CD4-positive, alpha-beta T cell treated with Interleukin-15 for 4 hours (primary cell): ENCODE data around the gene PHEX.

Source experiments
- DNase-seq: peaks from one replicate; pipeline ENCODE4 v3.0.0-alpha.2; 2020; ENCODE audit warnings: low spot score

Gene PHEX

GRCh38 chrX:22032084-22032483 lies at the start of gene PHEX:
Gene PHEX (plus strand): TSS chrX:22032325. CDS start chrX:22033006, 681 bp downstream.
- no peak for DNase-seq

GRCh38 chrX:21985332-21985777 lies 46.8 kb upstream of the PHEX start:
- DNase-seq, result peak; percentile 70

GRCh38 chrX:21986596-21986995 lies 45.5 kb upstream of the PHEX start:
- no peak for DNase-seq

- DNase-seq, result no peak
Observed at GRCh38 chrX:21989384-21989783, 42.7 kb upstream of the PHEX start.

GRCh38 chrX:21990832-21991231 lies 41.3 kb upstream of the PHEX start:
- DNase-seq, result no peak

GRCh38 chrX:21991504-21991903 lies 40.6 kb upstream of the PHEX start:
- DNase-seq, result no peak

GRCh38 chrX:21993265-21993664 lies 38.9 kb upstream of the PHEX start:
- DNase-seq, result no peak

GRCh38 chrX:21996872-21997455 lies 35.2 kb upstream of the PHEX start:
- no peak for DNase-seq

- DNase-seq, result no peak
Observed at GRCh38 chrX:21998037-21998436, 34.1 kb upstream of the PHEX start.

GRCh38 chrX:22004866-22005265 lies 27.3 kb upstream of the PHEX start:
- DNase-seq, result no peak

GRCh38 chrX:22012051-22012450 lies 20.1 kb upstream of the PHEX start:
- no peak for DNase-seq

- DNase-seq, result no peak
Observed at GRCh38 chrX:22012931-22013330, 19.2 kb upstream of the PHEX start.

- no peak for DNase-seq
Observed at GRCh38 chrX:22015139-22015750, 16.9 kb upstream of the PHEX start.

- DNase-seq, result no peak
Observed at GRCh38 chrX:22021751-22022324, 10.3 kb upstream of the PHEX start.

- no peak for DNase-seq
Observed at GRCh38 chrX:22024577-22024976, 7.5 kb upstream of the PHEX start.

- DNase-seq, result no peak
Observed at GRCh38 chrX:22025751-22026150, 6.4 kb upstream of the PHEX start.

- DNase-seq, result no peak
Observed at GRCh38 chrX:22026731-22027130, 5.4 kb upstream of the PHEX start.

- no peak for DNase-seq
Observed at GRCh38 chrX:22032506-22032905, 381 bp downstream of the PHEX start.

GRCh38 chrX:22033818-22034217 lies 1.7 kb downstream of the PHEX start:
- no peak for DNase-seq

- DNase-seq, result no peak
Observed at GRCh38 chrX:22035236-22035635, 3.1 kb downstream of the PHEX start.

- no peak for DNase-seq
Observed at GRCh38 chrX:22037225-22037624, 5.1 kb downstream of the PHEX start.

- no peak for DNase-seq
Observed at GRCh38 chrX:22037911-22038537, 5.9 kb downstream of the PHEX start.

GRCh38 chrX:22039541-22039940 lies 7.4 kb downstream of the PHEX start:
- no peak for DNase-seq
